GM21717 (cell line): Measurements from ENCODE around the gene CLEC18C.
"Not testable (repeated sequence)": the region's sequence is repeated elsewhere in the genome, so short reads cannot be mapped to it uniquely, and the experiment has no call there.

Source experiments
- ATAC-seq: cut with Tn5 transposase; IDR thresholded peaks from one replicate; pipeline ENCODE4 v1.9.1; 2021; ENCODE audit warnings: mild to moderate bottlenecking, moderate library complexity; ENCODE audit not compliant: unreplicated experiment

The CLEC18C gene

DNA sequence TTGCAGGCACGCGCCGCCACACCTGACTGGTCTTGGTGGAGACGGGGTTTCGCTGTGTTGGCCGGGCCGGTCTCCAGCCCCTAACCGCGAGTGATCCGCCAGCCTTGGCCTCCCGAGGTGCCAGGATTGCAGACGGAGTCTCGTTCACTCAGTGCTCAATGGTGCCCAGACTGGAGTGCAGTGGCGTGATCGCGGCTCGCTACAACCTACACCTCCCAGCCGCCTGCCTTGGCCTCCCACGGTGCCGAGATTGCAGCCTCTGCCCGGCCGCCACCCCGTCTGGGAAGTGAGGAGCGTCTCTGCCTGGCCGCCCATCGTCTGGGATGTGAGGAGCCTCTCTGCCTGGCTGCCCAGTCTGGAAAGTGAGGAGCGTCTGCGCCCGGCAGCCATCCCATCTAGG is 30.4 kb downstream of the CLEC18C start:
- not testable (repeated sequence) for ATAC-seq

DNA sequence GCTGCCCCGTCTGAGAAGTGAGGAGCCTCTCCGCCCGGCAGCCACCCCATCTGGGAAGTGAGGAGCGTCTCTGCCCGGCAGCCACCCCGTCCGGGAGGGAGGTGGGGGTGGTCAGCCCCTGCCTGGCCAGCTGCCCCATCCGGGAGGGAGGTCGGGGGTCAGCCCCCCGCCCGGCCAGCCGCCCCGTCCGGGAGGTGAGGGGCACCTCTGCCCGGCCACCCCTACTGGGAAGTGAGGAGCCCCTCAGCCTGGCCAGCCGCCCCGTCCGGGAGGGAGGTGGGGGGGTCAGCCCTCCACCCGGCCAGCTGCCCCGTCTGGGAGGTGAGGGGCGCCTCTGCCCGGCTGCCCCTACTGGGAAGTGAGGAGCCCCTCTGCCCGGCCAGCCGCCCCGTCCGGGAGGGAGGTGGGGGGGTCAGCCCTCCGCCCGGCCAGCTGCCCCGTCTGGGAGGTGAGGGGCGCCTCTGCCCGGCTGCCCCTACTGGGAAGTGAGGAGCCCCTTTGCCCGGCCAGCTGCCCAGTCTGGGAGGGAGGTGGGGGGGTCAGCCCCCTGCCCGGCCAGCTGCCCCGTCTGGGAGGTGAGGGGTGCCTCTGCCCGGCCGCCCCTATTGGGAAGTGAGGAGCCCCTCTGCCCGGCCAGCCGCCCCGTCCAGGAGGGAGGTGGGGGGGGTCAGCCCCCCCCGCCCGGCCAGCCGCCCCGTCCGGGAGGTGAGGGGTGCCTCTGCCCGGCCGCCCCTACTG is 31.2 kb downstream of the CLEC18C start:
- ATAC-seq = not testable (repeated sequence)

DNA sequence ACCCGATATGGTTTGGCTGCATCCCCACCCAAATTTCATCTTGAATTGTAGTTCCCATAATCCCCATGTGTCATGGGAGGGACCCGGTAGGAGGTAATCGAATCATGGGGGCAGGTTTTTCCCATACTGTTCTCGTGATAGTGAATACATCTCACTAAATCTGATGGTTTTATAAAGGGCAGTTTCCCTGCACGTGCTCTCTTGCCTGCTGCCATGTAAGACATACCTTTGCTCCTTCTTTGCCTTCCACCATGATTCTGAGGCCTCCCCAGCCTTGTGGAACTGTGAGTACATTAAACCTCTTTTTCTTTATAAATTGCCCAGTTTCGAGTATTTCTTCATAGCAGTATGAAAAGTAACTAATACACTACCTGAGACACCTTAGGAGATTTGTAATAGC is 32.8 kb downstream of the CLEC18C start:
- ATAC-seq = not testable (repeated sequence)

DNA sequence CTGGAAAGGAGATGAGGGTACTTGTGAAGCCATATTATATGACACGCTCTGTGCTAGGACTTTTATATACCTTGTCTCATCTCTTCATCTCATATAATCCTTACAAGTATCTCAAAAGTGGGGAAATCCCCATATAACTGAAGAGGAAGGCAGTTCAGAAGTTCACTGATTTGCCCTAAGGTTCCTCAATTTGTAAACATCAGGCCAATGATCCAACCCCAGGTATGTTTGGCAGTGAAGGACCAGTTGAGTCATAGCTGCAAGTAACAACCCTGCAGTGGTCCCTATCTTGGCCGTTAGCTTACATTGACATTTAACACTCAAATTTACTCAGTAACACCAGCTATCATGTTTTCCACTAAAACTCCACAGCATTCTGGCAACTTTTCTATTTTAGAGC is 45.0 kb downstream of the CLEC18C start:
- not testable (repeated sequence) for ATAC-seq

DNA sequence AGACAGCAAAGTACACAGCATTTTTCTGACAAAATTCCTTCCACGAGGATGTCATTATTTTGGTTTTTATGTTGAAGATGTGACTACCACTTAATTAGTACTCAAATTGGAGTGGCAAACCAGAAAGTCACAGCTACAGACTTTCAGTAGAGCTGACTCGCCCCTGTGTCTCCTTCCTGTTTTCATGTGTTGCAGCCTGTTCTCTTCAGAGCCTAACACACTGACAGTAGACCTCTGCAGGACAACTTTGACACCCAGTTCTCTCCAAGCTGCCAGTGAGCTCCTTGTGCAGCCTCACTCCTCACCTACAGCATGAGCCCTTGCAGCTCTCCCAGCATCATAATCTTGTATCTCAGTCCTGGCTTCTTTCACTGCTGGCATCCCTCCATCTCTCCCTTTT is 49.0 kb downstream of the CLEC18C start:
- ATAC-seq = not testable (repeated sequence)

DNA sequence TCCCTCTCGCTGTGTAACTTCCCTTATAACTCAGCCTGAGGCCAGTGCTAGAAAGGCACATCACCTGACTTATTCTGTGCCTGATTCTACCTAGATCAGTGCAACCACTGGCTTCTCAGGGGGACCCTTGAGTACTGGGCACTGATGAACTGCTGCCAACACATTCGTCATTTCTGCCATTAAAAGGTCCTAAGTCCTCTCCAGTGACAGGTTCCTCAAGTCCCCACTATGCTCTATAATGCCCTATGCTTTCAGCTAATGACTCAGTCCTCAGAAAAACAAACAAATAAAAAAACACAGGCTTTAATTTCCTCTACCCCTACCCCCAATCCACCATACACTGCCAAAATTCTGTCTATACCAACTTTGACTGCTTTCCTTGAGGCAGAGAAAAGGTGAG is 49.6 kb downstream of the CLEC18C start:
- not testable (repeated sequence) for ATAC-seq

DNA sequence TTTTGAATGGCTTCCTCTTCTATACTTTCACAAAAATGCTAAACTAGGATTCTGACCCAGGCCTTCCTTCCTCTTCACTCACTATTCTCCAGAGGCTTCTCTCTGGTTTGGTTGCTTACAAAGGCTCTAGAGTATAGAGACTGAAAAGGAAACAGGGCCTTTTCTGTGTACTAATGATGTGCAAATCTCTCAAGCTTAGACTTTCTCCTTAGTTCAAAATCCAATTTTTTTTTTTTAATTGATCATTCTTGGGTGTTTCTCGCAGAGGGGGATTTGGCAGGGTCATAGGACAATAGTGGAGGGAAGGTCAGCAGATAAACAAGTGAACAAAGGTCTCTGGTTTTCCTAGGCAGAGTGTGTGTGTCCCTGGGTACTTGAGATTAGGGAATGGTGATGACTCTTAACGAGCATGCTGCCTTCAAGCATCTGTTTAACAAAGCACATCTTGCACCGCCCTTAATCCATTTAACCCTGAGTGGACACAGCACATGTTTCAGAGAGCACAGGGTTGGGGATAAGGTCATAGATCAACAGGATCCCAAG is 50.5 kb downstream of the CLEC18C start:
- ATAC-seq = not testable (repeated sequence)

DNA sequence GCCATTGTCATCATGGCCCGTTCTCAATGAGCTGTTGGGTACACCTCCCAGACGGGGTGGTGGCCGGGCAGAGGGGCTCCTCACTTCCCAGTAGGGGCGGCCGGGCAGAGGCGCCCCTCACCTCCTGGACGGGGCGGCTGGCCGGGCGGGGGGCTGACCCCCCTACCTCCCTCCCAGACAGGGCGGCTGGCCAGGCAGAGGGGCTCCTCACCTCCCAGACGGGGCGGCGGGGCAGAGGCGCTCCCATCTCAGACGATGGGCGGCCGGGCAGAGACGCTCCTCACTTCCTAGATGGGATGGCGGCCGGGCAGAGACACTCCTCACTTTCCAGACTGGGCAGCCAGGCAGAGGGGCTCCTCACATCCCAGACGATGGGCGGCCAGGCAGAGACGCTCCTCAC is 51.1 kb downstream of the CLEC18C start:
- not testable (repeated sequence) for ATAC-seq

DNA sequence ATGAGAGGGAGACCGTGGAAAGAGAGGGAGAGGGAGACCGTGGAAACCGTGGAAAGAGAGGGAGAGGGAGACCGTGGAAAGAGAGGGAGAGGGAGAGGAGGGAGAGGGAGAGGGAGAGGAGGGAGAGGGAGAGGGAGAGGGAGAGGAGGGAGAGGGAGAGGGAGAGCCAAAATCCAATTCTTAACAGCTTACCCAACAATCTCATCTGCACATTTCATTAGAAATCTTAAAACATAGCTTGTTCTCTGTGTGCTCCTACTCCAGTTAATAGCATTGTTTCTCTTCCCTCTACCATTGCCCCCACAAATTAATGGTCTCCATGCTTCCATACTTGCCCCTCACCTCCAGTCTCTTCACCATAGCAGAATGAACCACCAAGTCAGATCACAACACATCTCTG is 51.8 kb downstream of the CLEC18C start:
- not testable (repeated sequence) for ATAC-seq

DNA sequence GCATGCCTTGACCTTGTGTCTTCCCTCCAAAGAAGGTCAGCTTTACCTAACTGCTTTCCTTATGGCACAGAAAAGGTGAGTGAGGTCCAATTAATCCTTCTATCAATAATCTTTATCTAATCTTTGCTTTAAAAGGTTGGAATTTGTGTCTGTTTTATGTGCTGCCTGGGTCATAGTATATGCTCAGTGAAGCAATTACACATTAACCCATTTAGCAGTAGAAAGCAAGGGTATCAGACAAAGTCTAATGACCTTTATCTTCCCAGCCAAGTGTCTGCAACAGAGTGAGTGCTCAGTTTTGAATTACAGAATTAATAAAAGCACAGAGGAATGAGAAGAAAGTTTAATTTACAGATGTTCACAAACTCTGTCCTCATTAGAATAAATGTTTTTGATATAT is 52.4 kb downstream of the CLEC18C start:
- ATAC-seq = not testable (repeated sequence)

DNA sequence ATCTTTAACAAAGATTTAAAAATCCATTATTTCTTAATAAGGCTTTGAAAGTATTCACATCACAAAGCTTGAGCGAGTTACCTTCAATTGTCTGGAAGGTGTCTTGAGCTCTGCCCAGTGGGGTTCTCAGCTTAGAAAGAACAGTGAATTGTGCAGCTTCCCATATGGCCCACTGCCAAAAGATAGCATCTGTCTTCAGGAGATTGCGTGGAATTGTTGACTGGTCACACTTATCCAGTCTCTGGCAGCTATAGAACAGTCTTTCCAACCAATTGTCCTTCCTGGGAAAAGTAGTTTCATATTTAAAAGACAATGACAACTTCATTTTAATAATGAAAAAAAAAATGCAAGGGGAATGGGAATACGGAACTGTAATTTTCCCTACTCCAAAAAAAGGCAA is 58.2 kb downstream of the CLEC18C start:
- not testable (repeated sequence) for ATAC-seq
